HepG2 (cell line): Measurements from ENCODE around the gene ATRN. TPM values are rescaled to one million over a fixed set of nuclear protein-coding genes. Genes with fewer than 3 reads are reported as not detected.
A peak's percentile ranks its signal among the peaks of the same experiment; 100 is the strongest.
"Not testable (repeated sequence)": the region's sequence is repeated elsewhere in the genome, so short reads cannot be mapped to it uniquely, and the experiment has no call there.

Experiments used
- ATAC-seq: fragments of 200-7000 bp; cut with Tn5 transposase; 3 replicates; pipeline ENCODE4 v1.9.1; 2020; ENCODE audit warnings: mild to moderate bottlenecking, moderate library complexity
- BruUV-seq: library from RNA; stranded (reverse); fragments of 400-500 nt; replicated peaks from 2 replicates; lab custom pipeline; 2021; lab: Mats Ljungman, UMichigan
- CTCF ChIA-PET: fragments of 300-600 bp; formaldehyde crosslinking; extraction: SDS; loops from one replicate; lab custom pipeline; 2021; ENCODE audit warnings: low total read pairs, inconsistent platforms, low intra/inter-chr PET ratio; lab: Yijun Ruan, JAX
- POLR2A ChIA-PET: fragments of 350-600 bp; sonication (Branson Sonifier 250); formaldehyde crosslinking; loops from one replicate; lab custom pipeline; 2020; ENCODE audit warnings: antibody characterized with exemption, inconsistent platforms; lab: Yijun Ruan, JAX
- DNase-seq: peaks from one replicate; pipeline ENCODE4 v3.0.0-alpha.2; 2015; ENCODE audit warnings: low spot score
- FAIRE-seq: peaks from 3 replicates; lab custom pipeline; 2011; peaks lifted over from hg19 to GRCh38; lab: Jason Lieb, UNC
- H2AFZ ChIP-seq: one replicate; pipeline ENCODE4 v1.6.1; 2011; ENCODE audit warnings: low read length, inconsistent platforms
- H3K27ac ChIP-seq: fragments of 300-600 bp; 3 replicates; pipeline ENCODE4 v1.8.0; 2011; ENCODE audit warnings: mixed run types, mild to moderate bottlenecking, mixed read lengths, low read length, inconsistent platforms; ENCODE audit not compliant: insufficient read depth; ENCODE audit errors: extremely low read length
- H3K27me3 ChIP-seq, 2 experiments: fragments of 200-600 bp in 1 of 2; 2 replicates in 1 of 2; 3 replicates in 1 of 2; pipeline versions ENCODE4 v1.6.0 to v1.8.0; 2011; ENCODE audit warnings: low read length in 2 of 2, mild to moderate bottlenecking in 2 of 2, moderate library complexity in 2 of 2, inconsistent platforms in 1 of 2; ENCODE audit not compliant: insufficient read depth in 2 of 2, control insufficient read depth in 1 of 2
- H3K36me3 ChIP-seq, 2 experiments: fragments of 200-600 bp in 1 of 2; replicated peaks in 1 of 2; 2 replicates in 1 of 2; 3 replicates in 1 of 2; pipeline versions ENCODE4 v1.5.1 to v1.8.0; 2011; ENCODE audit warnings: low read length in 2 of 2, inconsistent platforms in 1 of 2; ENCODE audit not compliant: insufficient read depth in 2 of 2, control insufficient read depth in 1 of 2
- H3K4me1 ChIP-seq: 2 replicates; pipeline ENCODE4 v1.5.1; 2012; ENCODE audit warnings: low read length, inconsistent platforms; ENCODE audit not compliant: insufficient read depth
- H3K4me2 ChIP-seq: 2 replicates; pipeline ENCODE4 v1.6.0; 2011; ENCODE audit warnings: low read depth, low read length, inconsistent platforms
- H3K4me3 ChIP-seq, 3 experiments: fragments of 200-600 bp in 1 of 3; sonication (generic), shearing (Covaris generic) in 1 of 3; replicated peaks in 1 of 3; 2 replicates each; pipeline ENCODE4 v1.5.1; 2011 to 2016; ENCODE audit warnings: low read length in 3 of 3, inconsistent platforms in 2 of 3, low read depth in 2 of 3, mild to moderate bottlenecking in 2 of 3, control low read depth in 1 of 3, mixed read lengths in 1 of 3; ENCODE audit not compliant: insufficient read depth in 1 of 3
- H3K79me2 ChIP-seq: one replicate; pipeline ENCODE4 v1.6.1; 2011; ENCODE audit warnings: low read length, inconsistent platforms; ENCODE audit not compliant: insufficient read depth
- H3K9ac ChIP-seq: 2 replicates; pipeline ENCODE4 v1.6.0; 2011; ENCODE audit warnings: mild to moderate bottlenecking, low read depth, low read length, inconsistent platforms; ENCODE audit not compliant: insufficient read depth
- H3K9me3 ChIP-seq: 2 replicates; pipeline ENCODE4 v1.5.1; 2012; ENCODE audit warnings: mild to moderate bottlenecking, low read length
- H4K20me1 ChIP-seq: 2 replicates; pipeline ENCODE4 v1.6.0; 2011; ENCODE audit warnings: inconsistent platforms, mild to moderate bottlenecking, low read length, moderate library complexity; ENCODE audit not compliant: insufficient read depth
- DDIT3 ChIP-seq: sonication (generic); formaldehyde crosslinking; IDR thresholded peaks from 2 replicates; pipeline ENCODE4 v1.4.0; 2020; ENCODE audit warnings: mild to moderate bottlenecking, missing genetic modification reagents
- GABPA ChIP-seq, 2 experiments: IDR thresholded peaks; 2 replicates each; pipeline ENCODE4 v1.6.1; 2011 to 2016; ENCODE audit warnings: low read depth in 2 of 2, low read length in 1 of 2, missing biosample characterization in 1 of 2, missing genetic modification characterization in 1 of 2
- MAFF ChIP-seq: IDR thresholded peaks from 2 replicates; pipeline ENCODE4 v1.6.1; 2011; ENCODE audit warnings: low read depth, low read length, improper control_type of control experiment
- MAFK ChIP-seq, 2 experiments: IDR thresholded peaks in 1 of 2; conservative IDR thresholded peaks in 1 of 2; 2 replicates each; pipeline ENCODE4 v1.6.1; 2011; ENCODE audit warnings: improper control_type of control experiment in 2 of 2, low read length in 2 of 2
- MXD1 ChIP-seq: sonication (generic); formaldehyde crosslinking; IDR thresholded peaks from 2 replicates; pipeline ENCODE4 v1.4.0; 2020; ENCODE audit warnings: mild to moderate bottlenecking, missing genetic modification reagents
- NFE2L2 ChIP-seq: fragments of 150-350 bp; IDR thresholded peaks from 2 replicates; pipeline ENCODE4 v1.6.1; 2014; ENCODE audit warnings: low read length
- ZBTB21 ChIP-seq: sonication (generic); formaldehyde crosslinking; IDR thresholded peaks from 2 replicates; pipeline ENCODE4 v1.4.0; 2020; ENCODE audit warnings: missing genetic modification reagents
- ZNF101 ChIP-seq: sonication (generic); formaldehyde crosslinking; IDR thresholded peaks from 2 replicates; pipeline ENCODE4 v1.4.0; 2020; ENCODE audit warnings: mild to moderate bottlenecking, low read depth, missing genetic modification reagents, borderline replicate concordance
- ZNF225 ChIP-seq: sonication (generic); formaldehyde crosslinking; IDR thresholded peaks from 2 replicates; pipeline ENCODE4 v1.4.0; 2020; ENCODE audit warnings: mild to moderate bottlenecking, missing genetic modification reagents
- ZNF431 ChIP-seq: sonication (generic); formaldehyde crosslinking; IDR thresholded peaks from 2 replicates; pipeline ENCODE4 v1.9.0; 2022; ENCODE audit warnings: missing genetic modification reagents, low read depth, mild to moderate bottlenecking, borderline replicate concordance
- WGBS: methylation state at CpG from one replicate; pipeline ENCODE4 v1.1.6; 2017; ENCODE audit warnings: low lambda C conversion rate; 5-methylcytosine and 5-hydroxymethylcytosine counted together
- in situ Hi-C: cut with HindIII; loops from 2 replicates; pipeline ENCODE4 v1.10.0; 2017; ENCODE audit warnings: low pct_unique_long_range_greater_than_20kb; ENCODE audit not compliant: extremely low pct_ligation_motif_present
- intact Hi-C: fragments of 100-400 bp; cut with micrococcal nuclease; formaldehyde crosslinking; loops from one replicate; pipeline ENCODE4 v1.10.0; 2022; ENCODE audit not compliant: unreplicated experiment
- polyA plus RNA-seq, 8 experiments: library from polyadenylated mRNA; depleted of rRNA in 3 of 8; stranded (reverse) in 7 of 8; unstranded in 1 of 8; fragments of >200 nt; fragmentation: Illumina TruSeq in 4 of 8; extraction: Trizol in 4 of 8; gene quantifications; 2 replicates each; pipeline versions ENCODE4 v1.2.1 to v1.2.3, GENCODE V29; 2011 to 2016; ENCODE audit warnings: low read depth in 4 of 8, missing spikeins in 1 of 8, mixed read lengths in 1 of 8; ENCODE audit not compliant: insufficient read depth in 1 of 8
- total RNA-seq, 5 experiments: library from RNA; depleted of rRNA; stranded (reverse); fragments of >200 nt; fragmentation: Illumina TruSeq; extraction: Trizol; gene quantifications; 2 replicates each; pipeline ENCODE4 v1.2.3, GENCODE V29; 2016; ENCODE audit warnings: low read depth in 1 of 5

Gene ATRN
- total and polyA plus RNA-seq, 2 of the 13 experiments (the other 11 are each of a cell fraction or from before 2014, with no cell fraction given) = 44.2 to 81.1 TPM

GRCh38 chr20:3512239-3512638 is 41.4 kb downstream of the ATRN start:
- H2AFZ ChIP-seq, H3K9ac ChIP-seq, FAIRE-seq, H3K4me2 ChIP-seq, BruUV-seq, ATAC-seq, H4K20me1 ChIP-seq, DNase-seq, CTCF ChIA-PET, POLR2A ChIA-PET, H3K27me3 ChIP-seq, H3K36me3 ChIP-seq, H3K9me3 ChIP-seq, H3K27ac ChIP-seq, H3K4me3 ChIP-seq, in situ Hi-C loops: not testable (repeated sequence)
- H3K4me1 ChIP-seq = peaks cover 40% of the 10 kb centered on the region
- H3K79me2 ChIP-seq = peaks cover 29% of the 10 kb centered on the region
- intact Hi-C loops = loop anchor here (5.0 kb wide), 1 partner anchor 40 kb away; the partner anchor contains the start of gene ATRN
- WGBS = 94% methylated on average over 3 of the region's 3 CpGs

- no TSS peak for BruUV-seq
- no peaks in the 10 kb centered on the region for H3K9me3 ChIP-seq
- no peak for ATAC-seq
Measured at GRCh38 chr20:3514012-3514642, 43.3 kb downstream of the ATRN start.

More at GRCh38 chr20:3514012-3514642, 43.3 kb downstream of the ATRN start:
- ChIA-PET CTCF (no interaction called here), POLR2A (no interaction called here)
- Histone ChIP-seq H3K4me2 (no peak overlapping the region), H3K36me3 (no peaks in the 10 kb centered on the region), H2AFZ (no peak overlapping the region), H4K20me1 (no peaks in the 10 kb centered on the region), H3K27ac (no peak overlapping the region), H3K4me1 (peaks cover 38% of the 10 kb centered on the region), H3K79me2 (peaks cover 28% of the 10 kb centered on the region), H3K4me3 (no peak overlapping the region)
- in situ Hi-C loops = no loop called here
- FAIRE-seq = no peak
- intact Hi-C loops = loop anchor here (5.0 kb wide), 1 partner anchor 42 kb away; the partner anchor contains the start of gene ATRN
- TF ChIP-seq GABPA (IDR thresholded peaks at IDR 0.05; ENCODE audit: low read depth, low read length) (no peak), GABPA (CRISPR knock-in tag; IDR thresholded peaks at IDR 0.05; ENCODE audit: low read depth) (no peak), MXD1 (CRISPR knock-in tag) (no peak), ZBTB21 (CRISPR knock-in tag) (no peak), DDIT3 (no peak), ZNF225 (CRISPR knock-in tag) (no peak), NFE2L2 (peak; percentile 70), MAFF (peak; percentile 88), ZNF101 (CRISPR knock-in tag) (no peak), ZNF431 (CRISPR knock-in tag) (no peak), MAFK (conservative IDR thresholded peaks at IDR 0.05 in 1 of 2, IDR thresholded peaks at IDR 0.05 in 1 of 2; ENCODE audit: low read length in 2 of 2) (peak; percentile 91 to 92)
- TF ChIP-seq, all 625 proteins: peak for 3
- Histone ChIP-seq H3K9ac (no peak overlapping the region), H3K27me3 (no peaks in the 10 kb centered on the region)
- 98% methylated on average over 3 of the region's 3 CpGs for WGBS
- DNase-seq = no peak
